HepG2 (cell line): Measurements from ENCODE around the gene MAP3K5. TPM values are rescaled to one million over a fixed set of nuclear protein-coding genes. Genes with fewer than 3 reads are reported as not detected.

Experiments used
- HMG20B ChIP-seq: conservative IDR thresholded peaks from 2 replicates; pipeline ENCODE4 v1.6.1; 2016; ENCODE audit warnings: missing genetic modification reagents, missing compliant biosample characterization
- MATR3 ChIP-seq: sonication (generic); formaldehyde crosslinking; IDR thresholded peaks from 2 replicates; pipeline ENCODE4 v1.4.0; 2020; ENCODE audit warnings: missing genetic modification reagents
- NCOA5 ChIP-seq: sonication (generic); formaldehyde crosslinking; IDR thresholded peaks from 2 replicates; pipeline ENCODE4 v1.4.0; 2020; ENCODE audit warnings: missing genetic modification reagents
- RARA ChIP-seq: IDR thresholded peaks from 2 replicates; pipeline ENCODE4 v1.6.1; 2016; ENCODE audit warnings: missing genetic modification reagents, missing compliant biosample characterization
- U2AF2 ChIP-seq: fragments of 200-400 bp; formaldehyde crosslinking; IDR thresholded peaks from 2 replicates; pipeline ENCODE4 v1.6.1; 2017; ENCODE audit warnings: low read depth, mild to moderate bottlenecking, low read length
- ZNF362 ChIP-seq: sonication (generic); formaldehyde crosslinking; IDR thresholded peaks from 2 replicates; pipeline ENCODE4 v1.4.0; 2020; ENCODE audit warnings: missing genetic modification reagents, mild to moderate bottlenecking, borderline replicate concordance
- ZNF609 ChIP-seq: sonication (generic); formaldehyde crosslinking; IDR thresholded peaks from 2 replicates; pipeline ENCODE4 v1.4.0; 2020; ENCODE audit warnings: mild to moderate bottlenecking, missing genetic modification reagents, borderline replicate concordance
- polyA plus RNA-seq, 8 experiments: library from polyadenylated mRNA; depleted of rRNA in 3 of 8; stranded (reverse) in 7 of 8; unstranded in 1 of 8; fragments of >200 nt; fragmentation: Illumina TruSeq in 4 of 8; extraction: Trizol in 4 of 8; gene quantifications; 2 replicates each; pipeline versions ENCODE4 v1.2.1 to v1.2.3, GENCODE V29; 2011 to 2016; ENCODE audit warnings: low read depth in 4 of 8, missing spikeins in 1 of 8, mixed read lengths in 1 of 8; ENCODE audit not compliant: insufficient read depth in 1 of 8
- total RNA-seq, 5 experiments: library from RNA; depleted of rRNA; stranded (reverse); fragments of >200 nt; fragmentation: Illumina TruSeq; extraction: Trizol; gene quantifications; 2 replicates each; pipeline ENCODE4 v1.2.3, GENCODE V29; 2016; ENCODE audit warnings: low read depth in 1 of 5

MAP3K5 gene
- total and polyA plus RNA-seq, 2 of the 13 experiments (the other 11 are each of a cell fraction or from before 2014, with no cell fraction given) = not detected

DNA sequence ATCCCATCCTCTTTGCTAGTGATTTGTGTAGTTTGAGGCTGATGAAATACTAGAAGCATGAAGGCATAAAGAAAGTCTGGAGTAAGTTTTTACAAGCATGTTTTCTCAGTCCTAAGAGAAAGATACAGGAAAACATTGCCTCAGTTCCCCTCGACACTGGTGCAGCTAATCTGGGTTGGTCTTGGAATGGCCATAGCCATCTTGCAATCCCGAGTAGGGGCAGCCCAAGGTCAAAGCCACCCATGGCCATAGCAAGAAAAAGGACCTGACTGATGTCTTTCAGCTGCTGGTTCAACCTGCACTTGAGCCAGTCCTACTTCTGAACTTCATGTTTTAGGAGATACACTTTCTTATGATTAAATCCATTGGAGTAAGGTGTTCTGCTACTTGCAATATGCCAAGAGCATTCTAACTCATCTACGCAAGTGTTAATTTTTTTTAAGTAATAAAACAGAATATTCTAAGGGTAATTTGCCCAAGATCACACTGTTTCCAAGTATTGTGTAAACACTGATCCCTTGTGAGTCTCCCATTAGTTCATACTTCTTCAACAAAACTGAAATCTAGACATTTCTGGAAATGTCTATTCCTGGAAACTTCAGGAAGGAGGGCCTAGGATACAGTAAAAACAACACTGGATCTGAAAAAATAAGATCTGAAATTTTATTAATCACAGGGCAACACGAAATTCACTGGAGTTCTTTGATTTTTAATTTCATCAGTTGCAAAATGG is 108.9 kb downstream of the MAP3K5 start (continued):
- TF ChIP-seq ZNF362 (CRISPR knock-in tag) (no peak), ZNF609 (CRISPR knock-in tag) (no peak), RARA (CRISPR knock-in tag) (no peak), MATR3 (CRISPR knock-in tag) (no peak), HMG20B (no peak), NCOA5 (CRISPR knock-in tag) (no peak), U2AF2 (no peak)
